Measurements from ENCODE around the gene TPGS1. TPM values are rescaled to one million over a fixed set of nuclear protein-coding genes. Genes with fewer than 3 reads are reported as not detected.

Gene TPGS1
- total RNA-seq, 1 donor from 2014 or later = 30.1 TPM

GRCh38 chr19:538641-539428 lies 31.5 kb downstream of the TPGS1 start:
- no peak for DNase-seq (ENCODE audit: low spot score)

GRCh38 chr19:539429-540030 lies 32.2 kb downstream of the TPGS1 start:
- no peak for DNase-seq (ENCODE audit: low spot score)

GRCh38 chr19:540867-541637 lies 33.8 kb downstream of the TPGS1 start:
- no peak for DNase-seq (ENCODE audit: low spot score)

- no peak for DNase-seq (ENCODE audit: low spot score)
These were observed 34.4 kb downstream of the TPGS1 start for GRCh38 chr19:541699-542098.

GRCh38 chr19:542173-542866 lies 35.0 kb downstream of the TPGS1 start:
- DNase-seq (ENCODE audit: low spot score) = no peak

- DNase-seq (ENCODE audit: low spot score) = no peak
These were observed 36.8 kb downstream of the TPGS1 start, which contains the start of gene GZMM for GRCh38 chr19:543910-544608. Gene GZMM, plus strand, starts transcription at chr19:544053. Its CDS starts 19 bp downstream, at chr19:544072.

GRCh38 chr19:547117-547516 lies 39.8 kb downstream of the TPGS1 start:
- no peak for DNase-seq (ENCODE audit: low spot score)

- DNase-seq (ENCODE audit: low spot score) = no peak
These were observed 40.8 kb downstream of the TPGS1 start for GRCh38 chr19:547836-548720.

- no peak for DNase-seq (ENCODE audit: low spot score)
These were observed 41.9 kb downstream of the TPGS1 start for GRCh38 chr19:548886-549830.

GRCh38 chr19:554817-555216 lies 47.5 kb downstream of the TPGS1 start:
- DNase-seq (ENCODE audit: low spot score) = no peak

- no peak for DNase-seq (ENCODE audit: low spot score)
These were observed 48.1 kb downstream of the TPGS1 start for GRCh38 chr19:555474-555808.

- DNase-seq (ENCODE audit: low spot score) = no peak
These were observed 49.5 kb downstream of the TPGS1 start for GRCh38 chr19:556611-557382.

- peak; percentile 43 for DNase-seq (ENCODE audit: low spot score)
These were observed 51.6 kb downstream of the TPGS1 start for GRCh38 chr19:558770-559439.

- DNase-seq (ENCODE audit: low spot score) = no peak
These were observed 52.8 kb downstream of the TPGS1 start for GRCh38 chr19:560121-560520.

- DNase-seq (ENCODE audit: low spot score) = peak; percentile 98
These were observed 59.1 kb downstream of the TPGS1 start for GRCh38 chr19:566403-566802.

GRCh38 chr19:566844-567243 lies 59.5 kb downstream of the TPGS1 start:
- DNase-seq (ENCODE audit: low spot score) = no peak

GRCh38 chr19:567296-567900 lies 60.1 kb downstream of the TPGS1 start:
- DNase-seq (ENCODE audit: low spot score) = no peak
